GM19467 (cell line): ENCODE measurements around the gene SNAI3.

Experiments
- ATAC-seq: cut with Tn5 transposase; IDR thresholded peaks from one replicate; pipeline ENCODE4 v1.9.1; 2021; ENCODE audit warnings: mild to moderate bottlenecking, moderate library complexity; ENCODE audit not compliant: unreplicated experiment

Gene SNAI3

GRCh38 chr16:88686439-88687253 lies at the start of gene SNAI3:
Gene SNAI3, minus strand, starts transcription at chr16:88686507. Its CDS starts 101 bp downstream, at chr16:88686406.
- peak; percentile 60 for ATAC-seq

GRCh38 chr16:88736088-88736487 lies 49.8 kb upstream of the SNAI3 start:
- ATAC-seq, result no peak

GRCh38 chr16:88735616-88736015 lies 49.3 kb upstream of the SNAI3 start:
- ATAC-seq, result no peak

- ATAC-seq, result no peak
These were observed 48.8 kb upstream of the SNAI3 start for GRCh38 chr16:88735121-88735520.

GRCh38 chr16:88734361-88734728 lies 48.0 kb upstream of the SNAI3 start:
- ATAC-seq, result no peak

- no peak for ATAC-seq
These were observed 47.5 kb upstream of the SNAI3 start for GRCh38 chr16:88733630-88734360.

GRCh38 chr16:88732961-88733294 lies 46.6 kb upstream of the SNAI3 start:
- no peak for ATAC-seq

GRCh38 chr16:88732172-88732960 lies 46.1 kb upstream of the SNAI3 start:
- no peak for ATAC-seq

GRCh38 chr16:88731699-88732098 lies 45.4 kb upstream of the SNAI3 start:
- no peak for ATAC-seq

GRCh38 chr16:88730632-88731607 lies 44.6 kb upstream of the SNAI3 start:
- ATAC-seq, result no peak

GRCh38 chr16:88727871-88728270 lies 41.6 kb upstream of the SNAI3 start:
- ATAC-seq, result no peak

GRCh38 chr16:88726981-88727380 lies 40.7 kb upstream of the SNAI3 start:
- no peak for ATAC-seq

GRCh38 chr16:88726408-88726749 lies 40.1 kb upstream of the SNAI3 start:
- no peak for ATAC-seq

- no peak for ATAC-seq
These were observed 39.5 kb upstream of the SNAI3 start for GRCh38 chr16:88725609-88726407.

- ATAC-seq, result no peak
These were observed 38.7 kb upstream of the SNAI3 start for GRCh38 chr16:88724855-88725555.

GRCh38 chr16:88723911-88724310 lies 37.6 kb upstream of the SNAI3 start:
- no peak for ATAC-seq

- no peak for ATAC-seq
These were observed 37.2 kb upstream of the SNAI3 start for GRCh38 chr16:88723507-88723887.

GRCh38 chr16:88722784-88723506 lies 36.6 kb upstream of the SNAI3 start:
- ATAC-seq, result no peak
